GM06990 (cell line): ENCODE results near the gene GRIN3A.

ENCODE experiments used
- DNase-seq: peaks from one replicate; pipeline ENCODE4 v3.0.0-alpha.2; 2011; ENCODE audit not compliant: insufficient read length; ENCODE audit errors: extremely low read depth
- H3K27me3 ChIP-seq: replicated peaks from 2 replicates; pipeline ENCODE4 v1.6.0; 2011; ENCODE audit warnings: low read length; ENCODE audit not compliant: control insufficient read depth, insufficient read depth
- H3K36me3 ChIP-seq: 2 replicates; pipeline ENCODE4 v1.5.1; 2011; ENCODE audit warnings: low read length; ENCODE audit not compliant: control insufficient read depth, insufficient read depth
- H3K4me3 ChIP-seq: replicated peaks from 2 replicates; pipeline ENCODE4 v1.5.1; 2011; ENCODE audit warnings: low read depth, mild to moderate bottlenecking, control low read depth, low read length
- TF ChIP-seq, protein P1 (sequence below): IDR thresholded peaks from 2 replicates; pipeline ENCODE4 v1.5.1; 2011; ENCODE audit warnings: low read length, control low read depth, mild to moderate bottlenecking, inconsistent platforms; ENCODE audit not compliant: insufficient read depth, poor library complexity, severe bottlenecking

Gene GRIN3A

DNA sequence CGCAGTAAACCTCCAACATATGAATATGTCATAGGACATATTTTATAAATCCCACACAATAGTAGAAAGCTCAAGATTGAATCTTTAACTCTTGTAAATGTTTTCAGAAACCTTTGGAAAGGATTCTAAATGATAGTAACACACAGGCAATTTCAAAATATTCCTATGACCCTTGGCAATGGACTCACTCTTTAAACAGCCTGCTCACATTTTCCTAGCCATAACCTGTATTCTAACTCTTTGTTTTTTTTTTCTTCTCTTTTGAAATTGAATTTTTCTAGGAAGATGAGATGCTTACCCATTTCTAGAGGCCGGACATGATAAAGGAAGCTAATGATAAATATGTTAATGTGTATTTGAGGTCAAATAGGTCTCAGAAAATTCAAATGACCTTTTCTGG lies 29.6 kb downstream of the GRIN3A start:
- TF ChIP-seq, protein P1, sequence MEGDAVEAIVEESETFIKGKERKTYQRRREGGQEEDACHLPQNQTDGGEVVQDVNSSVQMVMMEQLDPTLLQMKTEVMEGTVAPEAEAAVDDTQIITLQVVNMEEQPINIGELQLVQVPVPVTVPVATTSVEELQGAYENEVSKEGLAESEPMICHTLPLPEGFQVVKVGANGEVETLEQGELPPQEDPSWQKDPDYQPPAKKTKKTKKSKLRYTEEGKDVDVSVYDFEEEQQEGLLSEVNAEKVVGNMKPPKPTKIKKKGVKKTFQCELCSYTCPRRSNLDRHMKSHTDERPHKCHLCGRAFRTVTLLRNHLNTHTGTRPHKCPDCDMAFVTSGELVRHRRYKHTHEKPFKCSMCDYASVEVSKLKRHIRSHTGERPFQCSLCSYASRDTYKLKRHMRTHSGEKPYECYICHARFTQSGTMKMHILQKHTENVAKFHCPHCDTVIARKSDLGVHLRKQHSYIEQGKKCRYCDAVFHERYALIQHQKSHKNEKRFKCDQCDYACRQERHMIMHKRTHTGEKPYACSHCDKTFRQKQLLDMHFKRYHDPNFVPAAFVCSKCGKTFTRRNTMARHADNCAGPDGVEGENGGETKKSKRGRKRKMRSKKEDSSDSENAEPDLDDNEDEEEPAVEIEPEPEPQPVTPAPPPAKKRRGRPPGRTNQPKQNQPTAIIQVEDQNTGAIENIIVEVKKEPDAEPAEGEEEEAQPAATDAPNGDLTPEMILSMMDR: no peak
- no peak overlapping the region for H3K4me3 ChIP-seq
- H3K36me3 ChIP-seq: no peaks in the 10 kb centered on the region
- DNase-seq: no peak
- H3K27me3 ChIP-seq: no peaks in the 10 kb centered on the region

DNA sequence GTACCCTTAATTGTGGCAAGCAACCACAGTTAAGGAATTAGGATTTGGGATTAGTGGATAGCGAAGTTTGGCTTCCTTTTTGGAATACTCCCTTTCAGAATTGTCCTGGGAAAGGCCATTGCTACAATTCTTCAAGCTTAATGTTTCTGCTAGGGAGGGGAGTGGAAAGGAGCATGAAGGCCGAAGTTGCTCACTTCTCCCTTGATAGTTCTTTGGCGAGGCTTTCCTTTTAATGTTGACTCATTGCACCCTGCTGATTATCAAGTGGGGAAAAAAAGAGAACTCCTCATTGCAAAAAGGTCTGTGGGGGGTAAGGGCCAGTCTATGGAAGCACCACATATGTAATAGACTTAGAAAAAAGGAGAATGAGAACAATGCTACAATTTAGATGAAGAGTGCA lies 30.7 kb downstream of the GRIN3A start:
- Histone ChIP-seq H3K4me3 (no peak overlapping the region), H3K36me3 (no peaks in the 10 kb centered on the region), H3K27me3 (no peaks in the 10 kb centered on the region; the same call in 1 of the 2 replicates)
- DNase-seq: no peak
- TF ChIP-seq, protein P1: no peak

DNA sequence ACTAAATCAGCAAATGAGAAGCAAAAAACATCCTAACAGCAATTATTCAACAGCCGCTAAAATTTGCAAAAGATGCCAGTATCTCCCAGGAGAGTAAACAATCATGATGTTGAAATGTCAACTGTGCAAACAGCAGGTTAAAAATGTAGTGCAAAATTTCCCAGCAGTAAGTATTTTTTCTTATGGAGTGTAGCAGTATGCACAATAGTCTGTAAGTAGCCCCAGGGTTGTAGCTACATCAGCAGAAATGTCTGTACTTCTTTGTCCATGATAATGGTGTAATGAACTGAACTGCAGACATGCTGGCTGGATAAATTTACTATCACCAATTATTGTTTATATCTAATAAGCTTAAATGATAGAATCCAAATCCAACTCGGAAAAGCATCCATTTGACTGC lies 31.4 kb downstream of the GRIN3A start:
- TF ChIP-seq, protein P1: no peak
- Histone ChIP-seq H3K36me3 (no peaks in the 10 kb centered on the region), H3K4me3 (no peak overlapping the region), H3K27me3 (no peaks in the 10 kb centered on the region; the same call in 1 of the 2 replicates)
- DNase-seq: no peak

DNA sequence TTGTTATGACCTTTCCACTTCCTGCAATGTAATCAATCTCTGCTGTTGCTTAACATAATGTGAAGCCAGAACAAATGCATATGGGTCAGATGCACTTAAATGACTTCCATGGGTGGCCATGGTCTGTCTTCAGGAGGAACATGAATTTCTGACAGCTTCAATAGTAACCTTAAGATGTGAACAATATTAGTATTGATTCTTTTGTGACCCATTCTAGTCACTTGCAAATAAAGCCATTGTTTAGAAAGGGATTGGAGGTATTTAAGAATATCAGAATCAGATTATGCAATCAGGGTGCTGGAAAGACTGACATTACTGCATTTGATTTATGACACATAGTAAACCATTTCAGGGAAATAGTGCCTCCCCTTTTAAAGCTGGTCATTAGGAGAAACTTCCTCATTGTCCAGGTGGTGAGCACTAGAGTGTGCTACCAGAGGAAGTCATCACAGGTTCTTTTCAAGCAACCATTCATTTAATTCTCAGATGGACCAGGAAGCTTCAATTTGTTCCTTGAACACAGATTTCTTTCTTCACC lies 32.1 kb downstream of the GRIN3A start:
- no peaks in the 10 kb centered on the region; the same call in 1 of the 2 replicates for H3K27me3 ChIP-seq
- H3K4me3 ChIP-seq: no peak overlapping the region
- no peaks in the 10 kb centered on the region for H3K36me3 ChIP-seq
- DNase-seq: no peak
- TF ChIP-seq, protein P1: no peak

DNA sequence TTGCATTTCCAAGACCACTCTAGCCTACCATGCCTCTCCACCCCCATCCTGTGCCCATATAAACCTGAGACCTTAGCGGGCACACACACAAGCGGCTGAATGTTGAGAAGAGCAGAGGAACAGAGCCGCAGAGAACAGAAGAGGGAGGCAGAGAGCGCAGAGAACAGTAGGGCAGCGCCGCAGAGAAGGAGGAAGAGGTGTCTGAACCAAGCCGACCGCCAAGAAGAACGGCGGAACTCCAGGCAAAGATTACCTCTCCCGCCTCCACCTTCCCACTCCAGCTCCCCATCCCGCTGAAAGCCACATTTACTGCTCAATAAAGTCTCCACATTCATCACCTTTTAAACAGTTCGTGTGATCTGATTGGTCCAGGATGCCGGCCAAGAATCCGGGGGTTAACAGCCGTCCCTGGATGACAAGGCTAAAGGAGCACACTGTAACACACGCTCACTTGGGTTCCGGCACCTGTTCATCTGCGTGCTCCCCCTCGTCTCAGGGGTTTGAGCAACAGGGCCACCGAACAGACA lies 33.2 kb downstream of the GRIN3A start:
- Histone ChIP-seq H3K4me3 (no peak overlapping the region), H3K27me3 (no peaks in the 10 kb centered on the region; the same call in 1 of the 2 replicates), H3K36me3 (no peaks in the 10 kb centered on the region)
- DNase-seq: peak; percentile 1
- TF ChIP-seq, protein P1: no peak
